ACHN (cell line): Measurements from ENCODE around the gene INTS11.
A peak's percentile ranks its signal among the peaks of the same experiment; 100 is the strongest.

Experiments used
- DNase-seq: peaks from one replicate; pipeline ENCODE4 v3.0.0-alpha.2; 2015
- in situ Hi-C: cut with HindIII; loops from 2 replicates; pipeline ENCODE4 v1.10.0; 2017; ENCODE audit warnings: low sequenced_read_pairs, low pct_ligation_motif_present, low pct_unique_long_range_greater_than_20kb

The INTS11 gene

DNA sequence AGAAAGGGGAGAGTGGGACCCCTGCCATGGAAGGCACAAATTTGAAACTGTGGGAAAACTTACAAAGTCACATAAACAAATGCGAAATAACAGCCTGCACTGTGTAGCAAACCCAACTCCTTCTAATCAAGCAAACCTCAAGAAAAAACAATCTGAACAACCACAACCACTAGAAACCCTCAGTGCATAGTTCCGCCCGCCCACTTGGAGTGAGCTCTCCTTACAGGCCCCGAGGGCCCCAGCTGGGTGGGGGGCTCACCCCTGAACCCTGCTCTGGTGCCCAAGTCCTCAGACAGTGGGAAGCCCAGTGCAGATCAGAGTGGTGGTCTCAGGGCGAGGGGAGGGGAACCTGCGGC is 34.8 kb upstream of the INTS11 start:
- DNase-seq = no peak
- in situ Hi-C loops = no loop called here

DNA sequence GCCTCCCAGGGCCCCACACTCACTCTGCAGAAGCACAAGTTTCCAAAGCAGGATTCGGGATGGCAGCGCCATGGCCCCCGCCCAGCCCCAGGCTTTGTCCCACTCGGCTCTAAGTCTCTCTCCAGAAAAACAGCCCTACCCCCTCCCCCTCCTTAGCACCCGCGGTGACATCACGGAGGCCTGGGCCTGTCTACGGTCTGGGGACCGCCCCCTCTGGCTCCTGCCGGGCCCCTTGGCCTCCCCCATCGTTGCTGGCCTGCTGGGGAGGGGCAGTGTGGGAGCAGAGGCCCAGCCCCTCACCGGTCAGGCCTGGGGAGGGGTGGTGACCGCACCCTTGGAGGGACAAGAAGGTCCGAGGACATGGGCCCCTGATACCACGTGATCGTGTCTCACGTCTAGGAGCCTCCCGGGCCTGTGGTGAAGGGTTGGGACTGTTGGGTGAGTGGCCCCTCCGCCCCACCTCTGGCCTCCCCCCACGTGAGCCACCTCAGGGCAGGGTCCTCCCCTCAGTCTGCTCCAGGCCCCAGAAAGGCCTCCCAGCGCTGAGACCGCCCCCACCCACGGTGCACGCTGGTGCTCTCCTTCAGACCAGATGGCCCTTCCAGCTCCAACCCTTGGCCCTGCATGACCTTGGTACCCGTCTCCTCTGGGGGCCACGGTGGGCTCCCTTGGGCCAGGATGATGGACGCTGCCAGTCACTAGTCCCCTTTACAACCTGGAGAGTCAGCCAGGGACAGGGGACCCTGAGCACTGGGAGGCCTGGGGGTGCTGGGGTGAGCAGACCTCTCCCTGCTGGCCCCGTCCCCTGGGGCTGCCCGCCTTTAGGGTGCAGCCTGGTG is 34.2 kb upstream of the INTS11 start, which contains the start of gene MXRA8:
MXRA8 (minus strand) TSS at position 123 of the 839 bp plus-strand sequence; CDS start at position 72, 51 bp downstream.
- DNase-seq = no peak
- in situ Hi-C loops = no loop called here

DNA sequence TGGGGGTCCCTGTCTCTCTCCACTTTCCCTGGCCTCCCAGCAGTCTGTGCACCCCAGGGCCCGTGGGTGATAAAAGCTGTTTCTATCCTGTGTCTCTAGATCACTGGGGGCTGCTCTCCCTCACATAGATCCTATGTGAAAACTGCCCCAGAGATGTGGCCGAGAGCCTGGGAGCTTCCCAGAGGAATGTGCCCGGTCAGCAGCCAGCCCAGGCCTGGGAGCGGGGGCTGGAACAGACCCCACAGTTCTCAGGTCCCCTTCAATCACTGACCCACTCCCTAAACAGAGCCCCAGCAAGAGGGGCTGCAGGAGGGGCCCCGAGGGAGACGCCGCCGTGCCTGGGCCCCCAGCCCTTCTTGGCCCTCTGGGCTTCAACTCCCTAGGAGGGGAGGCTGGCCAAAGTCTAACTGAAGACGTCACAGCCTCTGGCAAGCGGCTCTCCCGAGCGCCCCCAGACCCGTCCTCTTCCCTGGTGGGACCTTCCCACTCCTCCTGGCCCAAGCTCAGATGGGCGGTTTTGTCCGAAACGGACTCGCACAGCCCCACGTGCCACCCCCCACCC is 33.5 kb upstream of the INTS11 start:
- DNase-seq = no peak
- in situ Hi-C loops = no loop called here

DNA sequence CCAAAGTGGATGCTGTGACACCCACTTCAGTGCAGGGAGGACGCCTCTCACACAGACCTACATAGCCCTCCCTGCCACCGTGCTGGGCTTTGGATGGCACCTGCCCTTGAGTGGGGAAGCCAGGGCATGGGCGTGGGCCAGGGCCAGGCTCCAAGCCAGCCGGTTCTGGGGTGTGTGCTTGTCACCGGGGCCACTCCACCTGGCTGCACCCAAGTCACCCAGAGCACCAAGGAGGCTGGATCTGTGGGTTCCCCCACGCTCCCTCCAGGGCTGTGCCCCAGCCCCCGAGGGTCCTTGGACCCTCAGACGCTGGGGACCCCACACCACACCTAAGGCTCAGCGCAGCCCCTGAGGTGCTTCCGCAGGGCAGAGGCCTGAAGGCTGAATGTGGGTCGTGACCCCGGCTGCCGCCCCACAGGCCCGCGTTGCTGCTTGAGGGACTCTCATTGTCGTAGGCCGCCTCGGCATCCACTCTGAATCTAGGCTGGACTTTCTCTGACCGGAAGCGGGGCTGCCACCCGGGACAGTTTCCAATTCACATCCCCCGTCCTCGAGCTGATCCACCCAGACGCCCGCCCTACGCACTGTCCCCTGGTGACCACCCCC is 32.4 kb upstream of the INTS11 start:
- no peak for DNase-seq
- in situ Hi-C loops = no loop called here

DNA sequence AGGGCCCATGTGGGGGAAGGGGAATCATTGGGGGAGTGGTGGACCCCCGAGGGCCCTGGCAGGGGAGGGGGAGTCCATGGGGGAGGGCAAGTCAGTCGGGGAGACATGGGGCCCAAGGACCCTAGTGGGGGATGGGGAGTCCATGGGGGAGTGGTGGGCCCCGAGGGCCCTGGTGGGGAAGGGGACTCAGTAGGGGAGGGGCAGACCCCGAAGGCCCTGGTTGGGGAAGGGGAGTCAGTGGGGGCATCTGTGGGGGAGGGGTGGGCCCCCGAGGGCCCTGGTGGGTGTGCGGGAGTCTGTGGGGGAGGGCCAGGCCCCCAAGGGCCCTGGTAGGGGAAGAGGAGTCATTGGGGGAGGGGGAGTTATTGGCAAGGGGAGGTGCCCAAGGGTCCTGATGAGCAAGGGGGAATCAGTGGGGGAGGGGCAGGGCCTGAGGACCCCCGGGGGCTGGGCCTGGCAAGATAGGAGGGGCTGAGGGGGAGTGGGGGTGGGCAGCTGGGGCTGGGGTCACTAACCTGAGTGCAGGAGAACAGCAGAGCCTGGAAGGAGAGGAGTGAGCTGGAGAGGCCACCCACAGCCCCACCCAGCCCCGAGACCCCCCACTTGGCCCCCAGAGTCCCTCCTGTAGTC is 31.8 kb upstream of the INTS11 start:
- in situ Hi-C loops = no loop called here
- no peak for DNase-seq

DNA sequence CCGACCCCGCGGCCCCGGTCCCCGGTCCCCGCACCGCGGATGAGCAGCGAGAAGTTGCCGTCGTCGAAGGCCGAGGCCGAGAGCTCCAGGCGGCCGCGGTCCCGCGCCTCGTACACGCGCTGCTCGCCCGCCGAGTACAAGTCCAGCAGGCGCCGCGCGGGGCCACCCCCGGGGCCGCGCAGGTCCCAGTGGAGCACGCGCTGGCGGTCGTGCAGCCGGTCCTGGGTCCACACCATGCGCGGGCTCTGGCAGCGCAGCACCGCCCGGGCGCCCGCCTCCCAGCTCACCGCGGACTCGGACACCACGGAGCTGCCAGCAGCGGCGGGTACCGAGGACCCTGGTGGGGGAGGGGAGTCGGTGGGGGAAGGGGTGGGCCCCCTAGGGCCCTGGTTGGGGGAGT is 31.0 kb upstream of the INTS11 start:
- DNase-seq = no peak
- in situ Hi-C loops = no loop called here

DNA sequence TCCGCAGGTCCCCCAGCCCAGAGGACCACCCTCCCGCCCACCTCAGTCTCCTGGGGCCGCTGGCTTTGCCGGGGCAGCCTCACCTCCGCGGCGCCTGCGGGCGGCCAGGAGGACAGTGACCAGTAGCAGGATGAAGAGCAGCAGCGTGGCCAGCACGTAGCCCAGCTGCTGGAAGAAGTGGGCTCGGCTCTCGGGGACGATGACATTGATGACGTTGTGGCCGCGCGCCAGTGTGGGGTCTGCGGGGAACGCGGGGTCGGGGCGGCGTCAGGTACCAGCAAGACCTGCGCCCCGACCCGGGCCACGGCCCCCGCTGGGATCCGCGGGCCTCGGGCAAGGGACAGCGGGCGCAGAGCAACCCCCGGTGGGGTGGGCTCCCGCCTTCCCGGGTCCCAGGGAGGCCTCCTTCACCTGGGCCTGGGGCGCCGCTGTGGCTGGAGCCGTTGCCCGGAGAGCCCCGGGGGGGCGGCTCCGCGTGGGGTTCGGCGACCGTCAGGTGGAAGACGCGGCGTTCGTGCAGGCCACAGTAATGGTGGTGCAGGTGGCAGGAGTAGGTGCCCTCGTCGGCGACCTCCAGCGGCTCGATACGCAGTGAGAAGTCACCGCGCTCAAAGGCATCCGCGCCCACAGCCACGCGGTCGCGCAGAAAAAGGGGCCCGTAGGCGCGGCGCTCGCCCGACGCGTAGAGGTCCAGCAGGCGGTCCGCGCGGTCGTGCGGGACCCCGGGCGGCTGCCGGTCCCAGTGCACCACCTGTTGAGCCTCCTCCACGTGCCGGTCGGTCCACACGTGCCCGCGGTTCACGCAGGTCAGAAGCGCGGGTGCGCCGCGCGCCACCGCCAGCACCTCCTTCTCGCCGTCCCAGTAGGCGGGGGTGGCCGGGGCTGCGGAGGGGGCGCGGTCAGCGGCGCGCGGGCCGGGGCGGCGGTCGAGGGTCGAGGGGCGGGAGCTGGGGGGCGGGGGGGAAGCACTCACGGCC is 30.1 kb upstream of the INTS11 start:
- in situ Hi-C loops = no loop called here
- no peak for DNase-seq

DNA sequence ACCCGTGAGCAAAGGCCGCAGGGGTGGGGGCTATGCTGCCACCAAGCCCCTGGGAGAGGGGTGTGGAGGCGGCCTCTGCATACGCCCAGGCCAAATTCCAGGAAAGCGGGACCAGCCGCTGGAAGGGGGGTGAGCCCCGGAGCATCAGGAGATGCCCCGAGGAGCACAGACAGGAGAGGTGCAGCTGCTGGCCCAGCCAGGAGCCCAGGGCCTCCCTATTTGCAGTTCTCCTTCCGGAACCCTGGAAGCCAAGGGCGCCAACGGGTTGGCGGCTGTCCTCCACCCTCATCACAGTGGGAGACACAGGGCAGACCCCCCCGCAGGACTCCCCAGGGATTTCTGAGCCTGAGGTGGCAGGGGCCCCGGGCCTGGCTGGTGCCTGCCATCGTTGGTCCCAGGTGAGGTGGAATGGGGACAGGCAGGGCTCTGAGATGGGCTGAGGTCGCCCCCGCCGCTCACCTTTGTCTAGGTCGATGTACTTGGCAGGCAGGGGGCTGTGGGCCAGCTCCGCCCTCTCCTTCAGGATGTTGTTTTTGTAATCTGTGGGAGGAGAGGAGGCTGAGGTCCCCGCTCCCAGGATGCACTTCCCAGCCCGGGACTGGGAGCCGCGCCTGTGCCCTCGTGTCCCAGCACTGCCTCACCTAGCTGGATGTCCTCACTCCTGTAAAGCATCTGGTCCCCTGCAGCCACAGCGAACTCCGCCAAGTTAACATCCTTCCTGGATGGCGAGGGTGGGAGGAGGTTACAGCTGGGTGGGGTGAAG is 29.1 kb upstream of the INTS11 start:
- DNase-seq = no peak
- in situ Hi-C loops = no loop called here

DNA sequence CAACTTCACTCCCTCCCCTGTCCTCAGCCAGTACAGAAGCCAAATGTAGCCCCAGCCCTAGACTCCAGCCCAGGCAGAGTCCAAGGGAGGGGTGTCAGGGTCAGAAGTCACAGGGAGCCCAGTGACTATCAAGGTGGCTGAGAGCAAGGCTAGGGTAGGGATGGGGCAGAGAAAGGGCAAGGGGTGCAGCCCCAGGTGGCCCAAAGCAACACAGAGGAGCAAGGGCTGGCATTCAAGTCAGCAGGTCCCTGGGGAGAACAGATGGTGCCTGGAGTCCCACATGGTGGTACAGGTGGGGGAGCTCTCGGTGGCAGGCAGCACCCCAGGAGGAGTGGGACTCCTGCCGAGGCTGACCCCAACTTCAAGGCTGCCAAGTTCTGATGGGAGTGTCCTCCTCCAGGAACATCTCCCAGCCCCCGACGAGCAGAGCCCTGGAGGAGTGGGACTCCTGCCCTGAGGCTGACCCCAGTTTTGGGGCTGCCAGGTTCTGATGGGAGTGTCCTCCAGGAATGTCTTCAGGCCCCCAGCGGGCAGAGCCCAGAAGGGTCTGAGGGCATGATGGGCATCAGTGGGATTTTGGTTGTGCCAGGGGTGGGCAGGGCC is 28.4 kb upstream of the INTS11 start:
- DNase-seq = no peak
- in situ Hi-C loops = no loop called here

DNA sequence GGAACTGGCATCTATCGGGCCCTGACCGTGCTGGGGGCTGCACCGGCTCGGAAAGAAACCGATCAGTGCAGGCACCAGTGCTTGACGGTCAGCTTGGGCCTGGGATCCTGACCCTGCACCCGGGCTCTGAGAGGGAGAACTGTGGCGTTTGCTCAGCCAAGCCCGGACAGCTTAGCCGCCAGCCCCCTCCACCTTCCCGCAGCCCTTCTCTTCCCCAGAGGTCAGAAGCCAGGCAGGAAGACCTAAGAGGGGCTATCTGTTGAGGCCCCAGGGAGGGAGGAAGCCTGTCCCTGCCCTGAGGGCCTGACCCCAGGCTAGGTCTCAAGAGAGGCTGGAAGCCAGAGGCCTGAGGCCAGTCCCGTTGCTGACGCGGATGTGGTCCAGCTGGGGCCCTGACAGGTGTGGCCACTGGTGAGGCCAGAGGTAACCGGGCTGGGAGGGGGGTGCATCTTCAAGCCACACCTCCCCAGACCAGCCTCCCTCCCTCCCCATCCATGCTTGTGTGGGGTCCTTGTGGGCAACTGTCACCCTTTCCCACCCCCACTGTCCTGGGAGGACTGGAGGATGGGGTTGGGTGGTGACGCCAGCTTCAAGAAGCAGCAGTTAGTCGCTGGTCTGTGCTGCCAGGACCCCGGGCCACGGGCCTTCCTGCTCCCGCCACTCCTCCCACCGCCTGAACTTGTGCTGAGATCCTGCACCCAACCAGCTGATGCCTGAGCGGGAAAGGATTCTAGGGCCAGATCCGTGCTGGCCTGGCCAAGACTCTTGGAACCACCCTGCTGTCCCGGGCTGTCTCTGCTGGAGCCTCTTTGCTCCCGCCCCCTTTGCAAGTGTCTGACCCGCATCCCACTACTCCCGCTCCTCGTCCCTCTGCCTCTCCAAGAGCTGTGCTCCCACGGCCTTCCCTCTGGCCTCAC is 27.3 kb upstream of the INTS11 start:
- in situ Hi-C loops = no loop called here
- no peak for DNase-seq

DNA sequence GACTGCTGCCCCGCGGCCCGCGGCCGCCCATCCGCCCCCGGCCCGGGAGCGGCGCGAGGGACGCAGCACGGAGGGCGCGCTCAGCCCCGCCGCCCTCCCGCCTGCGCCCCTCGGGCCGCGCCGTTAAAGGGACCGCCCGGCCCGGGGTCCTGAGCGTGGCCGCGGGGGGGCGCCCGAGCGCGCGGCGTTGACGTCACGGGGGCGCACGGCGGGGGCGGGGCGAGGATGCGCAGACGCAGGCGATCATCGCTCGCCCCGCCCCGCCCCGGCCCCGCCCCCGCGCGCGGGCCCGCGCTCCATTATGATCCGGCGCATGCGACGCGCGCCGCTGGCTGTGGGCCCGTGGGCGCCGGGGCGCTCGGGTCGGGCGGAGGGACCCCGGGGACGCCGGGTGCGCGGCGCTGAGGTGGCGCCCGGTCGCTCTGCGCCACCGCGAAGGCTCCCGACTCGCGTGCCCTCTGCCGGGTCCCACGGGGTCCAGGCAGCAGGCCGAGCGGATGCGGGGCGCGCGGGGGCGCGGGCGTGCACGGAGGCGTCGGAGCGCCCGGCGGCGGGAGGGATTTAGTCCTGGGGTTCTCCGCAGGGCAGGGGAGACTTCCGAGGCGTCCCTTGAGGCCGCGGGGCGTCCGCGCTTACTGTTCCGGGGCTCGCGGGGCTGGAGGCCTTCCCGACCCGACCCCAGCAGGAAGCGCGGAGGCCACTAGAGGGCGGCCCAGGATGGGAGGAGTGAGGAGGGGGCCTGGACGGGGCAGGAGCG is 25.0 kb upstream of the INTS11 start, which contains the start of gene DVL1:
DVL1 (minus strand) TSS at position 163 of the 757 bp plus-strand sequence. CDS start 353 bp downstream, outside the sequence.
- in situ Hi-C loops = no loop called here
- peak; percentile 64 for DNase-seq

DNA sequence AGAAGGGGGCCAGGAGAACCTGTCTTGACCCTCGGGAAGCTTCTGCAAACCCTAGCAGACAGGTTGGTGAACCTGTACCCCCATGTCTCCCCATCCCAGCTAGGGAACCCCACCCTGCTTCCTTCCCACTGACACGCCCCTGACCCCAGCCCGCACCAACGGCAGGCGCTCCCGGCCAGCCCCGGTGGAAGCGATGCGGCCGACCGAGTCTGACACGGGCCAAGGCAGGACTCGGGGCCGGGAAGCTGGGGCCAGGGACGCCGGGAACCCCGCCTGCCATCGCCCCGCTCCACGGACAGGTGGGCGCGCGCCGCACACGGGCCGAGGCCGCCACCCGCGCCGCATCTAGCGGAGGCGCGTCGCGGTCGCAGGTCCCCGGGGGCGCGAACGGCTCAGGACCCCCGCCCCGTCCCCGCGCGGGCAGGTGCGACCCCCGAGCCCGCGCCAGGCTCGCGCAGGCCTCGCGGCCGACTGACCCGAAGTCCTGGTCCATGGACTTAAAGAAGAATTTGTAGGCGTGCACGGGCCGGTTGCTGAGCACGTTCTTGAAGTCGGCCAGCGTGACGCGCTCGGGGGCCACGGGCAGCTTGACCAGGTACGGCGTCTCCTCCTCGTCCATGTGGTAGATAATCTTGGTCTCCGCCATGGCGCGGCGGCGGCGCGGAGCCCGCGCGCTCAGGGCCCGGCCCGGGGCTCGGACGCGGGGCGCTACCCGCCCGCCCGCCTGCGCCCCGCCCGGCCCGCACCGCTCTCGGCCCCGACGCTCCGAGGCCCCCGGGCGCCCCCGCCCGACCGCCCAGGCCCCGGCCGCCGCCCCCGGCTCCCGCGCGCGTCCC is 24.2 kb upstream of the INTS11 start:
- DNase-seq = peak; percentile 34
- in situ Hi-C loops = no loop called here

DNA sequence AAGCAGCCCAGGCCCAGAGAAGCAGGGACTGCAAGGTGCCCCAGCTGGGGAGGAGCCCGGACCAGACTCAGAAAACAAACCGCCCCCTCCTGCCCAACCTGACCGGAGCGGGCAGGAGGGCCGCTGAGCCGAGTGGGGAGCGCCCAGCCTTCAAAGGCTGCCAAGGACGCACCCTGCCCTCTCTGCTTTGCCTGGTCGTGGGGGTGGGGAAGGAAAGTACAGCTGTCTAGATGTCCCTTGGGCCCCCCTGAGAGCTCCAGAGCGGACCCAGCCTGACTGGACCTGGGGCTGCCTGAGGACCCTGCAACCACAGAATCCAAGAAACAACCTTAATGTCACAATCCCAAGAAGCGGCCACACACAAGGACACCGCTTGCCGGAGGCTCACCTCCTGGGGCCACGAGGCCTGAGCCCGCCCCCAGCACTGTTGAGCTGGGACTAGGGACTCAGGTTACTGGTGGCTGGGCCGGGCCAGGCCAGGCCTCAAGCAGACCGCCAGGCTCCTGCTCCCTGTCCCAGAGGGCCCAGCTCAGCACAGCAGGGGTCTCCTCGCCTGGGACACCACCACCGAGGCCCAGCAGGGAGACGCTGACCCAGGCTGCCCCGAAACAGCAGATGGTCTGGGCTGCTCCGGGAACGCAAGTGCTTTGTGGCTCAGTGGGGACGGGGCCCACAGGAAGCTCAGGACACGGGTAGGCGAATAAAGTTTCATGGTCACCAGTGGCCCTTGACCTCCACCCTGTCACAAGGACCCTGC is 23.4 kb upstream of the INTS11 start:
- DNase-seq = no peak
- in situ Hi-C loops = no loop called here

DNA sequence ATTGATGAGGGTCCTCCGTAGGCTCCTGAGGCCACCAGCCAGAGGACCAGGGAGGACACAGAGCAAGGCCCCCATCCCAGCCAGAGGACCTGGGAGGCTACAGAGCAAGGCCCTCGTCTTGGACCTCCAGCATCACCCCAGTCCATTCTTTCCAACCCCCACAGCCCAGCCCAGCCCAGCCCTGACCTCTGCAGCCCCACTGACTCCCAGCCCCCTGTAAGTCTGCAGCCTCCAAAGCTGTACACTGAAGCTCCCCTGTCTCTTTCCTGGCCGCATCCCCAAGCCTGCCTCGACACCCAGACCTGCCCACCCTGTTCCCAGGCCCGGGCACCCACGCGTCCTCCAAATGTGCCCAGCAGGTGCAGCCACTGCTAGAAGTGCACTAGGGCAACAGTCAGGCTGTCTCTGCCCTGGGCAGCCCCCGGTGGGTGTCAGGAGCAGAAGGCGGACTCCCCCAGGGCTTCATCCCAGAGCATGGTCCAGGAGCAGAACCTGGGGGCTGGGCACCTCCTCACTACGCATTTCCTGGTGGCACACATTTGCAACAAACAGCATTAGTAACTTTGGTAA is 22.7 kb upstream of the INTS11 start:
- DNase-seq = no peak
- in situ Hi-C loops = no loop called here
